Activated CD4-positive, alpha-beta T cell treated with anti-CD3 and anti-CD28 coated beads for 4 hours (primary cell): ENCODE data around the gene CFAP221.

Experiments used
- DNase-seq, 2 donors: peaks; one replicate each; pipeline ENCODE4 v3.0.0-alpha.2; 2020

Gene CFAP221

GRCh38 chr2:119537792-119538191, 6.5 kb upstream of the CFAP221 start:
- no peak for DNase-seq

DNA sequence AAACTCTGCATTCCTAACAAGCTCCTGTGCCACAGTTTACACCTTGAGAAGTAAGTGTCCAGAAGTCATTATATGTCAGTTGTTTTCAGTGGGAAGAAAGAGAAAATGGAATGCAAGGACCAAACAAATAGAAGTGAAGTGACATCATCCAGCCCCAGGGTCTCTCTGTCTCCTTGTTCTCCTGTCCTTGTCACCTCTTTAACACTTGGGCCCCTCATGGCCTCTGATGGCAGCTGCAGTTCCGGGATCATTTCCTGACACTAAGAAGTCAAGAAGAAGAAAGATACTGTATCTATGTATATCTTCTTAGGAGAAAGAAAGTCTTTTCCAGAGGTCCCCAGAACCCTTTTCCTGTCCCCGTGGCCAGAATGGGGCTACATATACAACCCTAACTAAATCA, 2.8 kb upstream of the CFAP221 start:
- DNase-seq: no peak

- DNase-seq: no peak
These were observed 758 bp downstream of the CFAP221 start for GRCh38 chr2:119544939-119545475.

- DNase-seq: no peak
These were observed 1.7 kb downstream of the CFAP221 start for GRCh38 chr2:119545754-119546446.

DNA sequence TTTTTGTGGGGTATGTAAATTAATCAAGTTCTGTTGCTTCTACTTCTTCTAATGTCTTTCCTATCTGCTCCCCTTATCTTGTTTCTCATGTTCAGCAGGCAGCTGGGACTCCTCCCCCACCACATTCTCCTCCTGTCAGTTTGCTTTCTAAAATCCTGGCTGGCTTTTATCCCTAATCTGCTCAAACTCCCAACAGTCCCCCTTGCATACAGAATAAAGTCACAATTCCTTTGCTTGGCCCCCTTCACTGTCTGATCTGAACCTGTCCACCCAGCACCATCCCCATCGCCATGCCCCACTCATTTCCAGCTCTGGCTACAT, 2.2 kb downstream of the CFAP221 start:
- no peak for DNase-seq

GRCh38 chr2:119548516-119549120, 4.4 kb downstream of the CFAP221 start:
- no peak for DNase-seq

- DNase-seq: no peak
These were observed 5.0 kb downstream of the CFAP221 start for GRCh38 chr2:119549241-119549640.

GRCh38 chr2:119550346-119550745, 6.1 kb downstream of the CFAP221 start:
- no peak for DNase-seq

- DNase-seq: no peak
These were observed 6.6 kb downstream of the CFAP221 start for GRCh38 chr2:119550856-119551255.

DNA sequence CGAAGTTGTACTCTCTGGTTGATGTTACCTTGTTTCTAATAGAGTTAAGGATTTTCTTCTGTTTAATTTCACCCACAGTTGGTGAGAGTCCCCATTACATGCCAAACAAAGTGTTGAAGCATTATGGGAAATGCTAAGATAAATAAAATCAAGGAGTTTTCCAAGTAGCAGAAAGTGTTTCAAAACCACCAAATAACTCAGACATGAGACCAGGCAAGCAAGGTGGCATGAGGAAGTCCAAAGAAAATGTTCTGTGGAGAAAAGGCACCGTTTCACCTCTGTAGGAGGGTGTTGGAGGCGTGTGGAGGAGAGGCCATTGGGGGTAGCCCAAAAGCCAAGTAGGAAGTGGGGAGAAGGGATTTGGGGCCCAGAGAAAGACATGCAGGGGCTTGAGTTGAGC, 8.7 kb downstream of the CFAP221 start:
- no peak for DNase-seq

DNA sequence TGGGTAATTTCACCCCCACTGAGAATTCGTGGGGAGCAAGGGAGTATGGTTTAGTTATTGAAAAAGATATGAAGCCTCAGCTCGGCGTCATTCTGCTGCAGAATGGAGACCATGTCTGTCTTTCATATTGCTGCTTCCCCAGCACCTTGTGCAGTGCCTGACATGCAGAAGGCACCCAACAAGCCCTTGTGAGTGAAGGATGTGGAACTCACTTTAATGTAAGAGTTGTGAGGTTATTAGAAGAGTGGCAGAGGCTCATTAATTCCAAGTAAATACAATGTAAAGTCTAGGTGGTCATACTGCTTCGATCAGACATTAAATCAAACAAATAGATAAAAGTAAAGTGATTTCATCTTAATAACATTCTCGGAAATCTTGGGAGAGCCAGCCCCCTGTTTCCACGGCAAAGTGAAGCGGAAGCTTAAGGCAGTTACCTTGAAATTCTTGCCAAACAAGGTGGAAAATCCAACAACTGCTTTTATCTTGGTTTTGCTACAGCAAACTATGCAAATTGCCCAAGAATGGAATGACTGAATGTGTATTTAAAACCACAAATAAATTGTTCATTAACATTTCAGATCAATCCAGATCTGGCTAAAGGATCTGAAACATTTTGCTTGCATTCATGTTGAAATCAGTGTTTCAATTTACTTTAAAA, 9.6 kb downstream of the CFAP221 start:
- DNase-seq: no peak

DNA sequence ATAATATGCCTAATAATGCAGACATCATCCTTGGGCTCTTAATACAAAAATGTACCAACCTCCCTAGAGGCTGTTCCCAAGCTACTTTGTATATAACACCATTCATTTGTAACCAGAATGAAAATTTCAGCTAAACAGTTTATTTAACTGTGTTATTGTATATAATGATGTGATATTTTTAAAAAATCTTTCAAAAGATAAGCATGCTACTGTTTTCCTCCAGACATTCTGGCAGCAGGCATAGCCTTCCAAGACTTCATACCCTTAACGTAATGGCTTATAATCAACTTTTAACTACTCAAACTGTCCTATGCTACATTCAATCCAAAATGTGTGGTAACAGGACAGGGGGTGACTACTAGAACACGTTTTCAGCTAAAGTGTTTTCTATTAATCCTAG, 21.2 kb downstream of the CFAP221 start:
- DNase-seq: no peak

- DNase-seq: no peak
These were observed 23.0 kb downstream of the CFAP221 start for GRCh38 chr2:119567292-119567691.

DNA sequence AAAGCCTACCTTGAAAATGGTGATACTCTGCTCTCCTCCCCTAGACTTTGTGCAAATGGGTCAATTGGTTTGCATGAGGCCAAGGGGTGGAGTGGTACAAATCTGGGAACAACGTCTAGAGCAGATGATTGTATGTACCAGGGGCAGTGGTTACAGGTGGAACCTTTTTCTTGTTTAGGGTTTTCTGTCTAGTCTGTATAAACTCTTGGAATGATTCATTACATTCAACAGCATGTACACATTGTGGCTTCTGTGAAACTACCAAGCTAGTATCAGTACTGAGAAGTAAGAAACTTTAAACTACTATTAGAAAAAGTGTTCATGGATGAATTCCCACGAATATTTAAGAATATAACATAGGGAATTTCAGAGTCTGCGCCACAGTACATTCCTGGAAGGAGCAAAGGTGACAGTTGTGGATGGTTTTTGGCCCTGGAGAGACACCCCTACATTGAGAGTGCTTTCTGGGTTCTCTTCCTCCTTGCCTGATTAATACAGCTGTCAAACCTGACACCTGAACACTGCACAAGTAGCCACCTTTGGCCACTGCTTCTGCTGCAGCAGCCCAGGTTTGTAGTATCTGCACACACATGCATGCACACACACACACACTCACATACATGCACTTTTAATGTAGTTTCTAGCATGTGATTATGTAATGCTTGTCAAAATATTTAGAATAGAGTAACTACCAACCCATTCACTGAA, 30.0 kb downstream of the CFAP221 start:
- no peak for DNase-seq

GRCh38 chr2:119574864-119575263, 30.6 kb downstream of the CFAP221 start:
- DNase-seq: no peak

DNA sequence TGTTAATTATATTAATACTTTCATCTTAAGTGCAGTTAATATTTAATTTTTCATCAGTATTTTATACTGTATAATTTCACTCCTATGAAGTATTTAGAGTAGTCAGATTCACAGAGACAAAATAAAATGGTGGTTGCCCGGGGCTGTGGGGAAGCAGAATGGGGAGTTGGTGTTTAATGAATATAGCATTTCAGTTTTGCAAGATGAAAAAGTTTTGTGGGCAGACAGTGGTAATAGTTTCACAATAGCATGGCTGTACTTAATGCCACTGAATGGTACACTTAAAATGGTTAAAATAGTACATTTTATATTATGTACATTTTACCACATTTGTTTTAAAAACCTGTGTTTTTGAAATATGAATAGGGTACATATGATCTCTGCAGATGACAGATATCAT, 31.2 kb downstream of the CFAP221 start:
- DNase-seq: no peak

DNA sequence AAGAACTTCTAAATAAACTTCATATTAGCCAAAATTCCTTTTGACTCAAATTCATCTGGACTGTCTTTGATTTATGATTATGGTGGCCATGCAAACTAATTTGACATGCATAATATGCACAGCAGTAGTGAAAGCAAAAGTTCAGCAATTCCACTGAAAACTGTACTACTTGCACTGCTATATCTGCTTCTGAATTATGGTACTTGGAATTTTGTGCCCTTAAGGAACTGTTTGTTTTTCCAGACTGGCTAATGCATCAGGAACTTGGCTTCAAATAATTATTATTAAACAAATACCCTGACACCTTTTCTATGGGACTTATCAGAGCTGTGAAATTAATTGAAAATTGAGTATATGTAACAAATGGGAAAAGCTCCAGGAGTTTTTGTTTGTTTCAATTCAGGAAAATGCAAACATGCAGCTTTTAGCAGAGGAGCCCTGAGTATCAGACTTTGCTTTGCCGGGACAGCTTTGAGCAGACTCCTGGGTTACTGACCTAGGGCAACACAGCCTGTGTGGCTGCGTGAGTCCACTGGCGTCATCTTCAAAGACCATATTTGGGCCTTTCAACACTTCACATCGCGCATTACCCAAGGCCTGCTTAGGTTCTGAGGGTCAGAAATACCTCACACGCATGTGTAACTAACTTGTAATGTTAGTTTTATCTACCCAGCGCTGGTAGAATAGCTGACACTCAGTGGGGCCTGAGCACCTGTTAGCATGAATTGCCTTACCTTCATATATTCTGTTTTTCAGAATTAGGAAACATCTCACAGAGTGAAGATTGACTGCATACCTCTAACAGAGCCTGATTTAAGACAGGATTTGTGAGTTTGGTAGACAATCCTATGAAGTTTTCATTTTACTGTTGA, 35.4 kb downstream of the CFAP221 start:
- DNase-seq: no peak

GRCh38 chr2:119580550-119581072, 36.4 kb downstream of the CFAP221 start:
- no peak for DNase-seq

GRCh38 chr2:119583291-119583690, 39.0 kb downstream of the CFAP221 start:
- no peak for DNase-seq

DNA sequence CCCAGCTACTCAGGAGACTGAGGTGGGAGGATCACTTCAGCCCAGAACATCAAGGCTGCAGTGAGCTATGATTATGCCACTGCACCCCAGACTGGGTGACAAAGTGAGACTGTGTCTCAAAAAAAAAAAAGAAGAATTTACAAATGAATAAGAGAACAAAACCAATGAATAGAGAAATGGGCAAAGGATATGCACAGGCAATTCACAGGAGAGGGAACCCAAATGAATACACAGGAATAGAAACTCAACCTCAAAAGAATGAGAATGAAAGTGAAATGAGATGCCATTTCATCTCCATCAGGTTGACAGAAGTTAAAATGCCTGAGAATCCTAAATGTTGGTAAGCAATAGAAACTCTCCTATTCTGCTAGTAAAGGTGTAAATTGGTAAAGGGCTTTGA, 40.2 kb downstream of the CFAP221 start:
- DNase-seq: no peak

GRCh38 chr2:119586085-119586484, 41.8 kb downstream of the CFAP221 start:
- DNase-seq: no peak

DNA sequence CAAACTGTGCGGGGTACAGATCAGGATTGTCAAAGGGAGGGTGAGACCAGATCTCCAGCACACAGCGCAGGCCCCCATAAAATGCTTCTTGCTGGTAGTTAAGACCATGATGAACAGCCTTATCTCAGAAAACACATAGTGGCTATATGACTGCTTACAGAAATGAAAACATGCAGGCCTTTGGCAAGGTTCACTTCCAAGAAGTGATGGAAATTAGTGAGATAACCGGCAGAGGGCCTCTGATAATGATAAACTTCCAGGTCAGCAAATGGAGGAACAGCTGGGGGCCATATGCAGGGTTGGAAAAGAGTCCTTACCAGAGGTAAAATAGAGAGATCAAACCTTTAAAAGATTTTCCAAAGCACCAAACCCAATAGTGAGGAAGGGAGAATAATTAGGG, 46.6 kb downstream of the CFAP221 start:
- no peak for DNase-seq
